BE2C (cell line): ENCODE measurements around the gene JARID2.

Source experiments
- DNase-seq: peaks from one replicate; pipeline ENCODE4 v3.0.0-alpha.2; 2020
- H3K27me3 ChIP-seq: fragments of 250-450 bp; sonication (Bioruptor Pico); 2 replicates; pipeline ENCODE4 v1.5.1; 2020; ENCODE audit warnings: mild to moderate bottlenecking
- H3K36me3 ChIP-seq: fragments of 250-450 bp; sonication (Bioruptor Pico); 2 replicates; pipeline ENCODE4 v1.5.1; 2020; ENCODE audit warnings: mild to moderate bottlenecking
- H3K4me1 ChIP-seq: fragments of 250-450 bp; sonication (Bioruptor Pico); 2 replicates; pipeline ENCODE4 v1.5.1; 2020
- H3K4me3 ChIP-seq: 2 replicates; pipeline ENCODE4 v1.5.1; 2011; ENCODE audit warnings: low read depth, low read length
- H3K9me3 ChIP-seq: fragments of 250-450 bp; sonication (Bioruptor Pico); 2 replicates; pipeline ENCODE4 v1.5.1; 2020
- CTCF ChIP-seq: IDR thresholded peaks from 2 replicates; pipeline ENCODE4 v1.5.1; 2012; ENCODE audit warnings: mild to moderate bottlenecking, low read depth, low read length

JARID2 gene

GRCh38 chr6:15249371-15250019 is 3.6 kb downstream of the JARID2 start:
- no peak for DNase-seq
- H3K9me3 ChIP-seq = no peaks in the 10 kb centered on the region
- TF ChIP-seq CTCF = no peak

GRCh38 chr6:15250187-15251168 is 4.6 kb downstream of the JARID2 start:
- Histone ChIP-seq H3K4me3 (no peak overlapping the region), H3K4me1 (peaks cover 12% of the 10 kb centered on the region), H3K9me3 (no peaks in the 10 kb centered on the region), H3K27me3 (no peaks in the 10 kb centered on the region), H3K36me3 (no peaks in the 10 kb centered on the region)
- no peak for DNase-seq
- TF ChIP-seq CTCF = no peak

More at GRCh38 chr6:15249371-15250019, 3.6 kb downstream of the JARID2 start:
- no peaks in the 10 kb centered on the region for H3K27me3 ChIP-seq
- peaks cover 10% of the 10 kb centered on the region for H3K4me1 ChIP-seq
- H3K36me3 ChIP-seq = no peaks in the 10 kb centered on the region
- peak overlapping the region; percentile 75 for H3K4me3 ChIP-seq

GRCh38 chr6:15252195-15252594 is 6.3 kb downstream of the JARID2 start:
- TF ChIP-seq CTCF = no peak
- Histone ChIP-seq H3K4me1 (peaks cover 29% of the 10 kb centered on the region), H3K4me3 (no peak overlapping the region)

GRCh38 chr6:15253203-15254022 is 7.5 kb downstream of the JARID2 start:
- Histone ChIP-seq H3K4me1 (peaks cover 32% of the 10 kb centered on the region), H3K4me3 (no peak overlapping the region), H3K9me3 (no peaks in the 10 kb centered on the region), H3K36me3 (no peaks in the 10 kb centered on the region), H3K27me3 (no peaks in the 10 kb centered on the region)
- TF ChIP-seq CTCF = no peak
- DNase-seq = no peak

More at GRCh38 chr6:15252195-15252594, 6.3 kb downstream of the JARID2 start:
- H3K36me3 ChIP-seq = no peaks in the 10 kb centered on the region
- H3K27me3 ChIP-seq = no peaks in the 10 kb centered on the region
- DNase-seq = no peak
- no peaks in the 10 kb centered on the region for H3K9me3 ChIP-seq

GRCh38 chr6:15254070-15254975 is 8.5 kb downstream of the JARID2 start:
- peak; percentile 50 for TF ChIP-seq CTCF
- peak; percentile 58 for DNase-seq
- Histone ChIP-seq H3K36me3 (no peaks in the 10 kb centered on the region), H3K9me3 (no peaks in the 10 kb centered on the region), H3K4me3 (no peak overlapping the region), H3K27me3 (no peaks in the 10 kb centered on the region), H3K4me1 (peaks cover 34% of the 10 kb centered on the region)
